GM19240 (cell line): Measurements from ENCODE around the gene ATP6V0D1.
"Not testable (repeated sequence)": the region's sequence is repeated elsewhere in the genome, so short reads cannot be mapped to it uniquely, and the experiment has no call there.

Experiments used
- DNase-seq: peaks from one replicate; pipeline ENCODE4 v3.0.0; 2011; ENCODE audit warnings: low spot score; ENCODE audit not compliant: insufficient read length

Gene ATP6V0D1

GRCh38 chr16:67504031-67505021 is 23.4 kb upstream of the ATP6V0D1 start:
- DNase-seq, result no peak

- DNase-seq, result no peak
Measured at GRCh38 chr16:67499106-67499505, 18.1 kb upstream of the ATP6V0D1 start.

GRCh38 chr16:67490335-67491096 is 9.6 kb upstream of the ATP6V0D1 start:
- no peak for DNase-seq

GRCh38 chr16:67489401-67490083 is 8.6 kb upstream of the ATP6V0D1 start:
- DNase-seq, result no peak

- not testable (repeated sequence) for DNase-seq
Measured at GRCh38 chr16:67487561-67487960, 6.6 kb upstream of the ATP6V0D1 start.

GRCh38 chr16:67486805-67487204 is 5.8 kb upstream of the ATP6V0D1 start:
- DNase-seq, result no peak

- no peak for DNase-seq
Measured at GRCh38 chr16:67483731-67484525, 3.0 kb upstream of the ATP6V0D1 start.

- DNase-seq, result no peak
Measured at GRCh38 chr16:67483150-67483549, 2.2 kb upstream of the ATP6V0D1 start, which contains the start of gene AGRP. TSS of gene AGRP (minus strand) at chr16:67483547. CDS start at chr16:67483398, 149 bp downstream.

GRCh38 chr16:67482233-67482924 is 1.4 kb upstream of the ATP6V0D1 start:
- no peak for DNase-seq

GRCh38 chr16:67481561-67482232 is 740 bp upstream of the ATP6V0D1 start:
- DNase-seq, result no peak

- DNase-seq, result no peak
Measured at GRCh38 chr16:67477960-67478554, 2.9 kb downstream of the ATP6V0D1 start.

- DNase-seq, result no peak
Measured at GRCh38 chr16:67474551-67475455, 6.2 kb downstream of the ATP6V0D1 start.

- no peak for DNase-seq
Measured at GRCh38 chr16:67471758-67472384, 9.1 kb downstream of the ATP6V0D1 start.

- DNase-seq, result no peak
Measured at GRCh38 chr16:67470359-67470758, 10.6 kb downstream of the ATP6V0D1 start.

GRCh38 chr16:67468731-67469130 is 12.2 kb downstream of the ATP6V0D1 start:
- no peak for DNase-seq

- DNase-seq, result no peak
Measured at GRCh38 chr16:67466581-67466980, 14.4 kb downstream of the ATP6V0D1 start.

GRCh38 chr16:67464565-67464964 is 16.4 kb downstream of the ATP6V0D1 start:
- no peak for DNase-seq

GRCh38 chr16:67463691-67464090 is 17.3 kb downstream of the ATP6V0D1 start:
- no peak for DNase-seq
